GM21381 (cell line): Measurements from ENCODE around the gene SHFL.
A peak's percentile ranks its signal among the peaks of the same experiment; 100 is the strongest.

Source experiments
- ATAC-seq: cut with Tn5 transposase; IDR thresholded peaks from one replicate; pipeline ENCODE4 v1.9.1; 2021; ENCODE audit warnings: mild to moderate bottlenecking, moderate library complexity; ENCODE audit not compliant: unreplicated experiment

SHFL gene

GRCh38 chr19:10085641-10086590 lies at the start of gene SHFL:
SHFL (plus strand) TSS chr19:10086317; CDS start chr19:10086428, 111 bp downstream.
- ATAC-seq, result peak; percentile 83

- no peak for ATAC-seq
These were observed 49.5 kb upstream of the SHFL start for GRCh38 chr19:10036601-10037071.

GRCh38 chr19:10037367-10037766 lies 48.8 kb upstream of the SHFL start:
- ATAC-seq, result no peak

- ATAC-seq, result no peak
These were observed 48.3 kb upstream of the SHFL start for GRCh38 chr19:10037809-10038208.

- no peak for ATAC-seq
These were observed 42.7 kb upstream of the SHFL start for GRCh38 chr19:10043286-10043927.

- ATAC-seq, result no peak
These were observed 41.7 kb upstream of the SHFL start for GRCh38 chr19:10044390-10044789.

- ATAC-seq, result no peak
These were observed 40.7 kb upstream of the SHFL start for GRCh38 chr19:10045371-10045770.

- no peak for ATAC-seq
These were observed 36.5 kb upstream of the SHFL start for GRCh38 chr19:10049626-10050025.

GRCh38 chr19:10052602-10053360 lies 33.3 kb upstream of the SHFL start:
- ATAC-seq, result no peak

- ATAC-seq, result no peak
These were observed 24.3 kb upstream of the SHFL start for GRCh38 chr19:10061717-10062310.

GRCh38 chr19:10068205-10068604 lies 17.9 kb upstream of the SHFL start:
- no peak for ATAC-seq

- no peak for ATAC-seq
These were observed 17.1 kb upstream of the SHFL start for GRCh38 chr19:10069046-10069445.

GRCh38 chr19:10070730-10071446 lies 15.2 kb upstream of the SHFL start:
- ATAC-seq, result no peak

- ATAC-seq, result no peak
These were observed 12.0 kb upstream of the SHFL start for GRCh38 chr19:10074153-10074552.

GRCh38 chr19:10076535-10076934 lies 9.6 kb upstream of the SHFL start:
- no peak for ATAC-seq

- ATAC-seq, result no peak
These were observed 7.8 kb upstream of the SHFL start for GRCh38 chr19:10078329-10078728.

GRCh38 chr19:10079031-10079453 lies 7.1 kb upstream of the SHFL start:
- no peak for ATAC-seq

GRCh38 chr19:10083911-10084310 lies 2.2 kb upstream of the SHFL start:
- no peak for ATAC-seq

- no peak for ATAC-seq
These were observed 1.3 kb upstream of the SHFL start for GRCh38 chr19:10084803-10085202.

- no peak for ATAC-seq
These were observed 575 bp downstream of the SHFL start for GRCh38 chr19:10086591-10087192.
